Stimulated activated CD4-positive, alpha-beta T cell treated with anti-CD3 and anti-CD28 coated beads, Interleukin-15, amount 100 ng/mL, for 48 hours (primary cell): Measurements from ENCODE around the gene ACTL8.

ENCODE experiments used
- DNase-seq, 2 donors: peaks; one replicate each; pipeline ENCODE4 v3.0.0-alpha.2; 2020; ENCODE audit warnings: low read depth in 2 of 2

ACTL8 gene, protein sequence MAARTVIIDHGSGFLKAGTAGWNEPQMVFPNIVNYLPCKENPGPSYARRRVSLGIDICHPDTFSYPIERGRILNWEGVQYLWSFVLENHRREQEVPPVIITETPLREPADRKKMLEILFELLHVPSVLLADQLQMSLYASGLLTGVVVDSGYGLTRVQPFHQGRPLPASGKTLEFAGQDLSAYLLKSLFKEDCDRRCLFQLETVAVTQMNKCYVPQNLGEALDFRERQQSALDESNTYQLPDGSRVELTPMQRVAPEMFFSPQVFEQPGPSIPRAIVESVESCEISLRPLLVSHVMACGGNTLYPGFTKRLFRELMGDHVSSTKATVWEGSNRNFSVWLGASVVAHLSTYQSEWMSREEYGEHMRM

DNA sequence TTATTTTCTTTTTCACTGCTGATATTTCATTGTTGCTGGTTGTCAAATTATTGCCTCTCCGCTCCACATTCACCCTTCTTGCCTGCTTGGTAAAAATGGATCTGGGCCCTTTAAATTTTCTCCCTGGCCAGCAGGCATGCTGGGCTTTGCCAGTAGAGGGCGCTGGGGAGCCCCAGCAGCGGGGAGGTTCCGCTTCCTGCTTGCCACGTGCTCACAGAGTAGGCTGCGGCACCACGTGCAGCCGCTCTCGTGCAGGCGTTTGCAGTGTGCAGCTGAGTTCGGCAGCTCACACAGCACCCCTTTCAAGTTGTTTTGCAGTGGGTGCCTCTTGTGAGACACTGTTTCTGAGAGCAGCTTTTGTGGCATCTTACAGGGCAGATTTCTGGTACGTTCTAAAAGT, at the start of gene ACTL8:
Gene ACTL8 (plus strand): TSS at position 214 of the 400 bp plus-strand sequence. CDS start 67,676 bp downstream, outside the sequence.
- DNase-seq, result no peak

DNA sequence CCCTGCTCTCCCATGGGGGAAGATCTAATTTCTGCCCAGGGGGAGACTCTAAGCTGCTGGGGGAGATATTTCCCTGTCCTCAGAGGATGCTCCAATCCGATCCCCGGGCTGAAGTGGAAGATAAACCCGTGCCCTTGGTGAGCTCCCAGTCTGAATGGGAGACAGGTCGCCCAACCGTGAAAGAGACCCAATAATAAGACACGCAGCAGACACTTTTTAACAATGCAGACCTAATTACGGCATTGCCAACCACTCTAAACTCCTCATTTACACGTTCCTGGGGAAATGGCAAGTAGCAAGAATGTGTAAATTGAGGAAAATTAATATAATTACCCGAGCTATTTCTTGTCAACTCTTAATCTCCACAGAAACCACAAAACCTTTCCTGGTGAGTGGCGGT, 48.7 kb upstream of the ACTL8 start:
- no peak for DNase-seq

DNA sequence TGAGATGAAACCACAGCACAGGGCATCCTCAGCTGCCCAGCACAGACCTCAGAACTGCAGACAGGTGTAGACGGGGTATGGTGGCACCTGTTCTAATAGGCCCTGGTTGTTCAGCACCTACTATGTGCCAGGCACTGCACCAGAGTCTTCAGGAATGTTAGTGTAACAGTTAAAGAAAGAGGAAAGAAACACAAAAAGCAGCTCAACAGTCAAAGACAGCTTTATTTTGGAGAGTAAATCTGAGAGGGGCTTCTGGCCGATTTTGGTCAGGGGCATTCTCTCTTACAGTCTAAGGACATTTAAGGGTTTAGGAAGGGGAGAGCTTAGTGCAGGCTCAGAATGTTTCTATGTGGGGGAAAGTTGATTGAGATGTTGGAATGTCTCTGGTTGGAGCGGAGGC, 45.2 kb upstream of the ACTL8 start:
- no peak for DNase-seq

DNA sequence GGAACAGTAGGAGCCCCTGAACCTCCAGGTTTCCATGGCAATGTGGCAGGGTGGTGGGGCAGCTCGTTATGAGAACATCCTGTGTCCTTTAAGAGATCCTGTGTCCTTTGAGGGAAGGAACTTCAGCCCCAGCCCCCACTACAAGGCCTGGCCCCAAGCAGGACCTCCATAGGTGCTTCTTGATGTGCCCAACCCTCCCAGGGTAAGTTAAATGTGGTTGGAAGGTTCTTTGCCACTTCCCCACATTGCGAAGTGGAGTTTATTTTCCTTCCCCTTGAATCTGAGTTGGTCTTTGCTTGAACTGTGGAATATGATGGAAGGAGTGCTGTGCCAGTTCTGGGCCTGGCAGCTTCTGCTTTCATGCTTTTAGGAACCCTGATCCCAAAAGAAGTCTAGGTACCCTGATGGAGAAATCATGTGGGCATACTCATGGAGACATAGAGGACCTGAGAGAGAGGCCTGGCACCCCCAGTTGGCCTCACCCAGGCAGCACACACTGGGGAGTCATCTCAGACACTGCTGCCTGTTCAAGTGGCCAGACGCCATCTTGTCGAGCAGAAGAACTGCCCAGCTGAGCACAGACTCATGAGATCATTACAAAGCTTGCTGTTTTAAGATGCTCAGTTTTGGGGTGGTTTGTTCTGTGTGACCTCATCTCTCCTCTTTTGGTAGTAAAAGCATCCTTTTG, 44.1 kb upstream of the ACTL8 start:
- DNase-seq, result no peak

DNA sequence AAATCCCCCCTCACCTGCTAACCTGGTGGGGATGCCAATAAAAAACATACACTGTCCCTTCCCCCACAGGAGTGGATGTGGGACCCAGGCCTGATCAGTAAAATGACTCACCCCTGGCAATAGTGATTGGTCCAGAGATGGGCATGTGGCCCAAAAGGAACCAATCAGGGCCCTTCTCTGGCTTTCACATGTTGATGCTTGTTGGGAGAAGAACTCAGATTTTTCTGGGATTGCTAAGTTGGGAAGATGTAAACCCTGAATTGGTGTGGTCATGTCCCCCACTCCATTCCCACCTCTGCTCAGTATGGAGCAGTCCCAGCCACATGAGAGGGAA, 43.6 kb upstream of the ACTL8 start:
- DNase-seq, result no peak

DNA sequence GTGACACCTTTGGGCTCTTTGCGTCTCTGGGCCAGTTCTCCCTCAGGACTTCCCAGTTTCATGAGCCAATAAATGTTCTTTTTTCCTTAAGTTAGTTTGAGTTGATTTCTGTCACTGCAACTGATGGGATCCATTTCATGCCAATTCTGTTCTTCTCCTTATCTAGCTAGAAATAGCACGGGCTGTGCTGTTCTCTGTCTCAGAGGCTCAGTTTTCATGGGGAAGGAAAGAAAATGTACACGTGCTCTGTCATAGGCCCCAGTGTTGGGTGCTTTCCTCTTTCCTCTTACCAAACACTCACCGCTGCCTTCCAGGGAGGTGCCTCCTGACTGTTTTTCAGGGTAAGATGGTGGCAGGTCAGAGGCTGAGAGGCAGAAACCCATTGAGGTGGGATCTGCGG, 43.2 kb upstream of the ACTL8 start:
- DNase-seq, result no peak

DNA sequence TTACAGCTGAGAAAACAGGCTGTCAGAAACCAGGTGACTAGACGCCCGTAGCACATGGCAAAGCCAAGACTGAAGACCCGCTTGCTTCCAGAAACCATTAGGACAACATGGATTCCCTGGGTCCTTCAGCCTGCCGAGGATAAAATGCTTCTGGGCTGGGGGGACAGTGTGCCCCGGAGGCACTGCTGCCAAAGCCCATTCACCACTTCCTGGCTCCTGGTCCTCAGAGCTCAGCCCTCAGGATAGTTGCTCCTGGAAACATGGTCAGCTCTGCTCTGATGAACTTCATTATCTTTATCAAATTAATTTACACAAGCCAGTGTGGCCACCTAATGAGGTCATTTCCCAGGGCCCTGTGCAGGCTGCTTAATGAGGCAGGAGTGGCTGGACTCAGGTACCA, 41.1 kb upstream of the ACTL8 start:
- no peak for DNase-seq

DNA sequence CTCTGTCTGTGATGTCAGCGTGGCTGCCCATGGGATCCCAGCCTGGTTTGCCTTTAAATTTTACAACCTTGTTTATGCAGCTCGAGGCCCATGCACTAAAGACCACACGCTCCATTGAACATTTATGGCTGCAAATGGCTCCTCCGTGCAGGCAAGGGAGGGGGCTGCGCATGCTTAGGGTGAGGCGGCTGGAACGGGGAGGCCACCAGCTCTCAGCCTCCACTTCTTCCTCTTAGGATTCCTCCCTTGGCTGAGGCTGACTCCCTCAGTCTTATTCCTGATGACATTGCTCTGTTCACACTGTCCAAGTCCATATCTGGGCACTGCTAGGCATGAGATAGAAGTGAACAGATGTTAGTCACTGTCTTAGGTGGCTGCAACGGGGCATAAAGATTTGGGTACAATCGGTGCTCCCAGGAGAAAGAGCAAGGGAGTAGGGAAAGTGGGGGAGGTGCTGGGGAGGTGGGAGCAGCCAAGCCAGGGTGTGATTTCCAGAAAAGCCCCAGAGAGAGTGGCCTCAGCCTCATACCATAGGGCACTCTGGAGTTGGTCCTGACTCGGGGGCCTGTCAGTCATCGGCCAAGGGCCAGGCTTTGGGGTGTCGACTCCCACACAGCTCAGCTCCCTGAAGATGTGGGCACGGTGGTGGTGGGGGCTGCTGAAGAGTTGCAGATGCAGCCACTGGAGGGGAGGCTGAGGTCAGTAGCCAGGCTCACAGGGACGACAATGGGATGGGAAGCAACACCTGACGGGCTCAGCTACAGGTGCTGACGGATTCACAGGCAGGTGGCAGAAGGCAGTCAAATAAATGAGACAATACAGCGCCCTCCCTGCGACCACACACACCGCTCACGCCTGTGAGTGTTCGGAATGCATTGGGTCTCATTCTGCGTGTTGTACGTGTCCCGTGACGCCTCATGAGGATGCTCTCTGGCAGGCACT, 37.3 kb upstream of the ACTL8 start:
- no peak for DNase-seq

DNA sequence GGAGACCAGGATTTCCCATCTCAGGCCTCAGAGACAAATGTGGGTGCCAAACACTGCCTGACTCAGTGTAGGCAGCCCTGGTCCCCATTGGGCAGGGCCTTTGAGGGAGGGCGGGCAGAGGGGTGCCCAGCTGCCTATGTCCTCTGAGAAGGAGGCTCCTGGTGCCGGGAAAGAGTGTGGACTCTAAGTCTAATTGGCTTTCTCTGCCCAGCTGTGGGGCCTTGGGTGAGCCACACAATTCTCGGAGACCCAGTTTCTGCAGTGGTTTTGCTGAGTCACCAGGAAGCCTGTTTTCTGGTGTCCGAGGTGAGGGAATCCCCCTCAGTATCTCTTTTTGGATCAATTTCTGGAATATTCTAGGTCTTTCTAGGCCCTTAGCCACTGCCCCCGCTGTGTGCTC, 35.3 kb upstream of the ACTL8 start:
- DNase-seq, result no peak

DNA sequence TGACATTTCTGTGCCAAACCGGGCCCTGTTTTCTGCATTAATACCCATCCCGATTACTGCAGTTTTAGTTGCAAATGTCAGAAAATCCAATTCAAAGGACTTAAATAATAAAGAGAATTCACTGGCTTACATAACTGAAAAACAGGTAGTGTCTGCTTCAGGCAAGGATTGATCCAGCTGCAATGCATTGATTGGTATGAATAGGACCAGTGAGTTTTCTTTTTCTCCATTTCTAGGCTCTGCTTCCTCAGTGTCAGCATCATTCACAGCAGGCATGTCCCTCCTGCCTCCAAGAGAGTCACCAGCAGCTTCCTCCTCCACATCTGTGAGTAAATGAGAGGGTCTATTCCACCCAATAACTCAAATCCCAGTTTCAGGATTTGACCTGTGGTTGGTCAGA, 33.7 kb upstream of the ACTL8 start:
- no peak for DNase-seq

DNA sequence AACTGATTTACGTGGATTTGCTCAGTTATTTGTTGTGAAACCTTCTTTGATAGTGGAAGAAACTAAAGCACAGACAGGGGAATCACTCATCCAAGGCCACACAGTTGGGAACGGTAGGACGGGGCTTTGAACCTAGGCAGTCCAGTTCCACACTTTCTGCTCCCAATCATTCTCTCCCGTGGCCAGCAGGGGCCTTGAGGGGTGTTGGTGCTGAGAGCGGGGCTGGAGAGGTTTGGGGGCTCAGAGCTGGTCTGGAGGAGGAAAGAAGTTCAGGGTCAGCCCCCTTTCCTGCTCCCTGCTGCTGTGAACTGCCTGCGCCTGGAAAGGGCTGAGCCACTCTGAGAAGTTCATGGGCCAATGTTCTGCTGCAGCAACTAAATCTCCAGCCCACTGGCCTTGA, 31.4 kb upstream of the ACTL8 start:
- no peak for DNase-seq

DNA sequence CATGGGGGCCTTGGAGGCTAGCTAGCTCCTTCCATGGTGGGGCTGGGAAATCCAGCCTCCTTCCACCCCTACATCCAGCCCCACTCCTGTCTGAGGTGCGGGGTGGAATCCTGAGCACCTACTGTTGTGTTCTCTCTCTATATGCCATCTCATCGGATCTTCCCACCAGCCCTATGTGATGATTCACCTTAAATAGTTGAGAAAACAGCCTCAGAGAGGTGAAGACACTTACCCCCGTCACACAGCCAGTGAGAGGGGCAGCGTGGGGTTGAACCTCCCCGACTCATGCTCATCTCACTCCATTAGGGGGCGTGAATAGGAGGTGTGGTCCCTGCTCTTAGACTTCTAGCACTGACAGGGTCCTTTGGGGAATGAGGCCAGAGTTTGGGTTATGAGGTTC, 31.0 kb upstream of the ACTL8 start:
- DNase-seq, result no peak

DNA sequence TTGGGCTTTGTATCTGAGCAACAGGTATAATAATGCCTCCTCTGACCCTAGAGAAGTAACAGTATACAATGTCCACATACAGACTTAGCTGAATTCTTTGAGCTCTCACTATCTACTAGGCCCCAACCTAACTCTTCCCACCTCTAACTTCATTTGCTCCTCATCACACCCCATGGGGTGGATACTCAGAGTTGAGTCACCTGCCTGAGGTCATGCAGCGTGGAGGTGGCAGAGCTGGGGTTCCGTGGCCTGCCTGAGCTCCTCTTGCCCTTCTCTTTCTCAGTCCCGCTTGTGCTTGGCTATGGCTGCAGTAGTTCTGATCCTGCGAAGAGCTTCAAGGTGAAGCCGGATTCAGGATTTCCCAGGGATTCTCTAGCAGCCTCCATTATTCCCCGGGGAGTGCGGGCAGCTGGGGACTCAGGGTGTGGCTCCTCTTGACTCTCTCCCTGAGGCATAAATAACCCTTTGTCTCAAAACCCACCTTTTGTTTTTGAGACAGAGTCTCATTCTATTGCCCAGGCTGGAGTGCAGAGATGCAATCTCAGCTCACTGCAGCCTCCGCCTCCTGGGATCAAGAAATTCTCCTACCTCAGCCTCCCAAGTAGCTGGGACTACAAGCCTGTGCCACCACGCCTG, 29.9 kb upstream of the ACTL8 start:
- no peak for DNase-seq

DNA sequence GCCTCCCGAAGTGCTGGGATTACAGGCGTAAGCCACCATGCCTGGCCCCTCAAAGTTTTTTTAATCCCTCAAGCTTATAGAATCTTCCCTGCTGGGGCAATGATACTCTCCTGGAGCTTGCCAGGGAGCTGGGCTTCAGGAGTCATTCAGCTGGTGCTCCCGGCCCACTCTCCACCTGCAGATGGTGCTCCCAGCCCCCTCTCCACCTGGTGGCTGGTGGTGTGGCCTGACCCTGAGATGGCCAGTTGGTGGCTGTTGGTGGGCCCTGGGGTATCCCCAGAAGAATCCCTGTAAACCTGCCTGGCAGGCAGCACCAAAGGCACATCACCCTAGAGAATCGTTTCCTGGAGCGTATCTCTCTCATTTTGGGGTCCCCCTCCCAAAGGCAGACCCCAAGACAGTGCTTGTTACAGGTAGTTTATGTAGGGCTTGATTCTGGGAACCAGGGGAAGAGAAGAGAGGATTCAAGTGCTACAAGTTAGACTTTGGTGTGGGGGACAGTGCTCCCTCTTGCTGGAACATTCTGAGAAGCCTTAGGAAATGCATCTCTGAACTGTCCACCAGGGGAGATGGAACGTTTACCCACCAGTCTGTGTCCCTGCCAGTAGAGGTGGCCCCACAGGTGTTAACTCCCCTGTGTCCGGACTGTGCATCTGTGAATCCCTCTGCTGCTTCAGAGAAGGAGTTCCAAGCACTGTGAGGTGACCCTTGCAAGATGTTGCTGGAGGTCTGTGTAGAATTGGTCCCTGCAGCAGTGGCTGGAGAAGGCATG, 29.1 kb upstream of the ACTL8 start:
- no peak for DNase-seq

DNA sequence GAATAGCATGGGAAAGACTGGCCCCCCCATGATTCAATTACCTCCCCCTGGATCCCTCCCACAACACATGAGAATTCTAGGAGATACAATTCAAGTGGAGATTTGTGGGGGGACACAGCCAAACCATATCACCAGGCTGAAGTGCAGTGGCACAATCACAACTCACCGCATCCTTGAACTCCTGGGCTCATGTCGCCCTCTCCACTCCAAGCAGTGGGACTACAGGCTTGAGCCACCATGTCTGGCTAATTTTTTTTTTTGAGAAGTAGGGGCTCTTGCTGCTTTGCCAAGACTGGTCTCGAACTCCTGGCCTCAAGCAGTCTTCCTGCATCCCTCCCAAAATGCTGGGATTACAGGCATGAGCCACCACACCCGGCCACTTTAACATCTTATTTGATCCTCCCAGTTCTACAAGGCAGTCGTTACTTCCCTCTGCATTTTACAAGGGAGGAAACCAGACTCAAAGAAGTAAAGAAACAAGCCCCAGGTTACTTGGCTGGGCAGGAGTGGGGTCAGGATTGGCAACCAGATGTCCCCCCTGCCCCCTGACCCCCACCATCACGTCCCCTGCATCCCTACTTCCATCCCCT, 26.9 kb upstream of the ACTL8 start:
- DNase-seq, result no peak

DNA sequence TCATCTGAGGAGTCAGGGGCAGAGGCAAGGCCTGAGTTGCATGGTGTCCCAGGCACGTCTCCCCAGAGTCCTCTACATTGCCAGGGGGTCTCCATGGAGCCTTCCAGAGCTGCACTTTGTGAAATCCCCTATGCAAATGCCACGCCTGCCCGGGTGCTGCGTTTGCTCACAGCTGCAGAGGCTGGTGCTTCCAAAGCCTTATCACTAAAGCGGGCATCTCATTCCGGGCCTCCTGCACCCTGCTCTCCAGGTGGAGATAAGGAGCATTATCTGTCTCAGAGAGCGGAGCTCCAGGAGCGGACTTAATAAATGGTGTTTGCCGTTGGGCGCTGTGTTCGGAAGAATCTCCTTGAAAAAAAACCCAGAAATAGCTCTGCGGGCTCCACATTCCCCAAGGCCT, 25.9 kb upstream of the ACTL8 start:
- no peak for DNase-seq

DNA sequence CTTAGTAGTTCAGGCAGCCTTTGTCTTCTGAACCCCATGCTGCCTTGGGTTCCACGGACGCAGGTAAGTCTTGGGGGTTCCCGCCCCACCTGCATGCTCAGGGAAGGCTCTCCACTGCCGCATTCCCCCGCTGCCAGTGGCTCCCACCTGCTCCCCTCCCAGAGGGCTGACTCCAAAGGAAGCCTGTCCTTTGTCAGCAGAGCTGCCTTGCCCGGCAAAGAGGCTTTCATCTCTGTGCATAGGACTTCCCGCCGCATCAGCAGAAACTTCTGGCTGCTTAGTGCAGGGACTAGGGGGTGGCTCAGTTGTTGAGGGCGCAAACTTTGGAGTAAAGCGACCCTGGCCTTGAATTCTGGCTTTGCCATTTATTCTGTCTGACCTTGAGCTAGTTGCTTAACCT, 25.2 kb upstream of the ACTL8 start:
- DNase-seq, result no peak

DNA sequence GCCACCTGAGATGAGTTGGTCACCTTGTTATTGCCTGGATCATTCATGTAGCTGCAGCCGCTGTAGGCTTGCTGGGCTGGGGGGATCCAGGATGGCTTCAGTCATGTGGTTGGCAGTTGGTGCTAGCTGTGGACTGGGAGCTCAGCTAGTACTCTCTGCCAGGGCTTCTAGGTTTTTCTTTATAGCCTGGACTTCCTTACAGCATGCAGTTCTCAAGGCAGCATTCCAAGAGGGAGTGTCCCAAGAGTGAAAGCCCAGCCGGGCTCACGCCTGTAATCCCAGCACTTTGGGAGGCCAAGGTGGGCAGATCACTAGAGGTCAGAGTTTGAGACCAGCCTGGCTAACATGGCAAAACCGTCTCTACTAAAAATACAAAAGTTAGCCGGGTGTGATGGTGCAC, 23.7 kb upstream of the ACTL8 start:
- no peak for DNase-seq

DNA sequence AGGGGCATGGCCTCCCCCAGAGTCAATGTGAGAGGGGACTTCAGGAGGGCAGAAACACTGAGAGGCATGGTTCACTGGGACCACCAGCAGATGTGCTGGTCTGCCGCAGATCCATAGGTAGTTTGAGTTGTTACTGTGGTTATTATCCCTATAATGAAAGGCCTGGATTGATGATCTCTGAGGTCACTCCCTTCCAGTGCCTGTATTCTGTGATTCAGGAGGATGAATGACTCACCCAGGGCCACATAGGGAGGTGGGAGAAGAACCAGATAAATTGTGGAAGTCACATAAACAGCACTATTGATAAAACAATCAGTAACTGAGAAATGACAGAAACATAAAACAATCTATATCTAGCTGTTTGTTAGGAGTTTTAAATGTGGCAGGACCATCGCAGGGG, 22.7 kb upstream of the ACTL8 start:
- no peak for DNase-seq

DNA sequence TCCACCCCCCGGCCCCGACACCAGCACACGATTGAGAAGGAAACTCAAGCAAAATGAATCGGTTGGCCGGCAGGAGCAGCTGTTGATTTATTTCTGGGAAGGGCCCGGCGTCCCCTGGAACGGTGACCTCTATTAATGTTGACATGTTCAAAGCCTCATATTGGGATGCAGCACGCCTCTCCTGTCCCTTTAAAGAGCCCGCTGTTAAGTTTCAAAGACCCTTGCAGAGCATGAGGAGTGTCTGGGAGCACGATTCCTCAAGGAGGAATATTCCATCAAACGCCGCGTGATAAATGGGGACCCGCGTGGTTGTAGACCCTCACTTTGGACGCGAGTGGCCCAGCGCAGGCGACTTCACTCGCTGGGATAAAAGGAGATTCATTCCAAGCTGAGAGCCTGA, 21.5 kb upstream of the ACTL8 start:
- DNase-seq, result no peak

DNA sequence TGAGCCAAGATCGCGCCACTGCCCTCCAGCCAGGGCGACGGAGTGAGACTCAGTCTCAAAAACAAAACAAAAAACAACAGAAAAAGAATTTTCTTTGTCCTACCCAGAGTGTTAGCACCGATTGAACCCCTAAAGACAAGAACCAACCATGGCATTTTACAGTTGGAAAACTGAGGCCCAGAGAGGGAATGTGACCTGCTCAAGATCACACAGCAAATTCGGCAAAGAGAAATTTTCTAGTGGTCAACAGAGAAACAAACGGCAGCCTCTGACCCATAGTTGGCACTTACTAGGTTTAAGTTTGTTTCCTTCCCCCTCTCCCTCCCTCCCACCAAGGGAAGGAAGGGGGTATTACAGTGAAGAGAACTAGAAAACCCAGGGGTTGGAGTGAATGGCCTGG, 20.5 kb upstream of the ACTL8 start:
- no peak for DNase-seq
